Measurements from ENCODE around the gene HMCN1.

HMCN1 gene

DNA sequence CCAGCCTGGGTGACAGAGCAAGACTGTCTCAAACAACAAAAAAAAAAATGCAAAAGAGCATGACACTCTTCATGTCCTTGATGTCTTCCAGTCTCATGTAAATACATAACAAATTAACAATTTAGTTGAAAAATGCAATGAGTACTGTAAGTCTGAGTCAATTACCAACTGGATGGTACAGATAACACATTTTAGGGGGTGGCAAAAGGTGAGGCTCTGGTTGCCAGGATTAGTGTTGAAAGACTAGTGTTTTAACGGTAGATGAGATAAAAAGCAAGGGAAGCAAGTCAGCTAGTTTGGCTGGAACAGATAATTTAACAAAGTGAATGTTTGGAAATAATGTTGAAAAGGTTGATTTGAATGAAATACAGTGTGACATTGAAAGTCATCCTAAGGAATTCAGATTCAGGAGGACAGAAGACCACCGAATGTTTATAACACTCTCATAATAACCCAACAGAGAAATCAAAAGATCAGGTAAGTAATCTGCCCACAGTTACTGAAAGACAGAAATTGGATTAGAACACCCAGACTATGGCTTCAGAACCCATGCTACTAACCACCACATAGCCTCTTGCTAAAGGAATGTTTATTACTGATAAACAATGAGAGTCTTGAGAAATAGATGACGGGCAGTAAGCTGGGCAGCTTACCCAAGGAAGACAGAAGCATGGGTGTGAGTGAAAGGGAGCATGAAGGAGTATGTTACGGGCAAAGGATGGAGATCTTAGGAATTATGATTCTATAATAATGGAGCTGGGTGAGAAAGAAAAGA is 312.4 kb downstream of the HMCN1 start:
- DNase-seq: no peak

GRCh38 chr1:186050360-186050759 is 316.2 kb downstream of the HMCN1 start:
- peak; percentile 15 for DNase-seq

DNA sequence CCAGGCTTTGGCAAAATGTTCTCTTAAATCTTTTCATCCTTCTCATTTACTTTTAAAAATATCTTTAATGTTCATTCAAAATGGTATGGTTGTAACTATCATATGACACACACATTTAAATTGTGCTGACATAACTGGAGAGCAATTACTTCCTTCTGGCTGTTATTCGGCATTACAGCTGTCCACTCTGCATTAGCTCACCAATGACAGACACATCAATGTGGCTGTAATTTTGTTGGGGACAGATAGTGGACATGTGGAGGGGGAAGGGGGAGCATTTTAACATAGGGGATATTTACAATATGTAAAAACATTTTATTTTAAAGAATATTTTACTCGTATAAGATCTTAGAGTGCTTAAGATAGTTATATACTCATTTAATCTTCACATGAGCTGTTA is 319.8 kb downstream of the HMCN1 start:
- DNase-seq: no peak

DNA sequence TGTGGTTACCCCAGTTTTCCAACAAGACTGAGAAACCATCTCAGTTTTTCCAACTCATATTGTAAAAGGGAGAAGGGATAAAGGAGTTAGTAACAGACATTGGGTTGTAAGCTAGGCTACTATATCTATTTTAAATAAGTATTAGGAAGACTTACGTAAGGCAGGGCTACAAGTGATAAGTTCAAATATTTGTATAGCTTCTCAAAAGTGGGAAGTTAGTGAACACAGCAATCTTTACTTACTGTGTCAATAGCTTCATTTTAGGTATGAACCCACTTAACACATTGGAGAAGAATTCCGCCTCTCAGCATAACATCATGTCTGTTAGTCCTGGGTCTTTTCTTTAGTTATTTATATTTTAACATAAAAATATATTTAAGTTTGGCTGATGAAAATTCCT is 320.7 kb downstream of the HMCN1 start:
- no peak for DNase-seq

- no peak for DNase-seq
Measured at GRCh38 chr1:186055846-186056245, 321.7 kb downstream of the HMCN1 start.

- DNase-seq: no peak
Measured at GRCh38 chr1:186057086-186057485, 322.9 kb downstream of the HMCN1 start.

DNA sequence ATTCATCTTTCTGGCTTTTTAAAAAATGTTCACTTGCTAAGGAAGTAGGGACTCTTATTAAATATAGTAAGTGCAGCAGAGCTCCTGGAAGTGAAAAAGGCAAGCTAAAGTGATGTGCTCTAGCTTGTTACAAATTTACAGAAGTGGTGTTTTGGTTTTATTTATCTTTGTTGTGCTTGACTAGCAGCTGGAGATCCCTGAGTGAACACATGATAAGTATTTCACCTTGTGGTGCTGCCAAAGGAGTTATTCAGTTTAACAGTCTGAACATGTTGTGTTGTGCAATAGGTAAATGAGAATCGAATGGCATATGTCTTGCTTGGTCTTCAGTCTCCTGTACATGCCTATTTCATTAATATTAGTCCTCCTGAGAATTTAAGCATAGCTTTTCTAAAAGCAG is 325.1 kb downstream of the HMCN1 start:
- DNase-seq: no peak

DNA sequence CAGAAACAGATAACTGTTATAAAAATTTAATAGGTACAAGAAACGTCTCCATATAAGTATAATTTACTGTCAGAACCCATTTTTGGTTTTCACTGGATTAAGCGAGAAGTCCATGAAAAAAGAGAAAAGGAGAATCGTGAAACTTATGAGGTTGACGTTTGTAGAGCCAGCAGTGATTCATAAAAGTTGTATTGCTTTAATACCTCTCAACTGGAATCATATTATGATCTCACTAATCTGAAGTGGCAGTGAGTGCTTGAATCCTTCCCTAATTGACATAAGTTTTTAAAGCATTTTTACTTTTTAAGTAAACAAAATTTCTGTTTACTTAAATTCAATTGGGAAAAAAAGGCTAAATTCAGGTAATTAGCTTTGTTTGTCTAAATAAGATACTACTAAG is 325.6 kb downstream of the HMCN1 start:
- DNase-seq: no peak

- DNase-seq: no peak
Measured at GRCh38 chr1:186060226-186060625, 326.0 kb downstream of the HMCN1 start.

DNA sequence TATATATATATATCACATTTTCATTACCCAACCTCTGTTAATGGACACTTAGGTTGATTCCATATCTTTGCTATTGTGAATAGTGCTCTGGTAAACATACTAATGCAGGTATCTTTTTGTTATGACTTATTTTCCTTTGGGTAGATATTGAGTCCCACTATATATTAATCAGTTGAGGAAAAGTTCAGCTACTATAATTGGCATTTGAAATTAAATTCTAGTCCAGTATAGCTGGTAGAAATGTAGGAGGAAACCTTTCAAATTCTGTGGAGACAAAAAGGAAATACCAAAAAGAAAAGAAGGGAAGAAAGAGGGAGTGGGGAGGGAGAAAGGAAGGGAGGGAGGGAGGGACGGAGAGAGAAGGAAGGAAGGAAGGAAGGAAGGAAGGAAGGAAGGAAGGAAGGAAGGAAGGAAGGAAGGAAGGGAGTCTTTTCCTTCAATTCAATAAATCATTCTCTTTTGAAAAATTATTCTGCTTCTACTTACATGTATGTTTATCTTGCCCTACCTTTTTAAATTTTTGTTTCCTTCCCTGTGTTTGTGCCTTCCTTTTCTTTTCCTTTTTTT is 329.0 kb downstream of the HMCN1 start:
- DNase-seq: no peak

- no peak for DNase-seq
Measured at GRCh38 chr1:186066411-186066810, 332.2 kb downstream of the HMCN1 start.

GRCh38 chr1:186073697-186074096 is 339.5 kb downstream of the HMCN1 start:
- DNase-seq: no peak

DNA sequence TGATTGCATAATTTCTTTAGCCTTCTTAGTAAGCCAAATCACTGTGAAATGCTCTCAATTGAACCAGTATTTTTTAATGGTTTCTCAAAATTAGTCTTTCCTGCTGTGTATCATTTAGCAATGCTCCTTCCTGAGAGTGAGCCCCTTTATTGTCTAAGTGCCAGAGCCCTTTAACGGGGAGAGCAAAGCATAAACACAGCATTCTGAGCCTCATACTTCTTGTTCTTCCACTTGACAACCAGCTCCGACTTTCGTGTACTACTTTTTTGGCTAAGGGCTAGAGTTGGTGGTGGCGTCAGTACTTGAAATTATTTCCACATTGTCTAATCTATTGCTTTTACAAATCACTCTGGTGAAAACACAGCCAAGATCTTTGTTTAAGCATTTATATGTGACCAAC is 341.8 kb downstream of the HMCN1 start:
- DNase-seq: no peak

DNA sequence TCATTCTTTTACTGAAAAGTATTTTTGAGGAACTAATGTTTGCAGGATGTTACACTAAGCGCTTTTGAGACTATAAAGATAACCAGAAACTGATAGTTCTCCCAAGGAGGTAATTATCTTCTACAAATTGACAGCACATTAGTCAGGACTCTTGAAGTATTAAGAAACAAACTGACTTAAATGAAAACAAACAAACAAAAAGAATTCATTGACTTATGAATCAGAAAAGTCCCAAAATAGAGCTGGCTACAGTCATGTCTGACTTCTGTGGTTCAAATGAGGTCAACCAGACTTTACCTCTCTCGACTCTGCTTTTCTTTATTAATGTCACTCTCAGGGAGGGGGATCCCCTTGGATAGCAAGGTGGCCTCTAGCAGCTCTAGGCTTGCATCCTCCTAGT is 344.1 kb downstream of the HMCN1 start:
- DNase-seq: no peak

DNA sequence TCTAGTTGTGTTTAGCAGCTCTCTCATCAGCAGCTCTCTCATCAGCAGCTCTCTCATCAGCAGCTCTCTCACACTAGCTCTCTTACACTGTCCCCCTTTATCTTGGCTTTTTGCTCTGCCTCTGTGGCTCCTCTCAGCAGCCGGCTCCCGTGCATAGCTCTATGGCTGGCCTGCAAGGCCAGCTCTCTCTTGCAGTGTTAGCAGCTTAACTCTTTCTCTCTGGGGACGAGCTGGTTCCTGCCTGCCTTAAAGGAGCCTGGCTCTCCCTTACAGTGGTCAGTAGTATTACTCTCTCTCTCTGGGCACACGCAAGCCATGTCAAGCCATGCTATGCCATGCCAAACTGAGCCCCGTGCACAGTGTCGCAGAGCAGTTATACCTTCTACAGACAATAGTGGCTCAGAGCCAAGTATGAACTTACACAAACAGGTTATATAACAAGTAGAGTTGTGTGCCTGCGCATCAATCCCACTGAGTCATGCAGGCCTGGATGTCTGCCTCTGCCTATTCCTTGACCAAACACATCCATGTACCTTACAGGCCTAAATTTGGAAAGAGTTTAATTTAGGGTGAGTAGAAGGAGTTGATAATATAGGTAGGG is 345.0 kb downstream of the HMCN1 start:
- no peak for DNase-seq

- peak; percentile 7 for DNase-seq
Measured at GRCh38 chr1:186082235-186082937, 348.2 kb downstream of the HMCN1 start.

GRCh38 chr1:186086583-186086982 is 352.4 kb downstream of the HMCN1 start:
- DNase-seq: no peak

- DNase-seq: no peak
Measured at GRCh38 chr1:186089940-186090339, 355.7 kb downstream of the HMCN1 start.

- DNase-seq: no peak
Measured at GRCh38 chr1:186091222-186091720, 357.1 kb downstream of the HMCN1 start.

GRCh38 chr1:186093437-186093836 is 359.2 kb downstream of the HMCN1 start:
- DNase-seq: no peak

DNA sequence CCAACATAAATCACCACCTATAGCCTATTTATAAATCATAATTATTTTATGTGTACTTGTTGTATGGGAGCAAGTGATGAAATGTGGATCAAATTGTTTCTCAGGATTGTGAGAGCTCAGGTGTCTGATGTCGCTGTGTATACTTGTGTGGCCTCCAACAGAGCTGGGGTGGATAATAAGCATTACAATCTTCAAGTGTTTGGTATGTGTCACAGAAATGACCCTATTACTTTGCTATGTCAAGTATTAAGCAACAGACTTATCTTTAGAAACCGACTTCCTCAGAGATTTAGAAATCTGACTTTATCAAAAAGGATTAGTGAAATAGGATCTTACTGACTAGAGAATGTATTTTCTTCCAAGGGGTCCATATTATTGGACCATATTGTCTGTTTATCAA is 360.0 kb downstream of the HMCN1 start:
- DNase-seq: peak; percentile 28

- no peak for DNase-seq
Measured at GRCh38 chr1:186099336-186100104, 365.3 kb downstream of the HMCN1 start.

DNA sequence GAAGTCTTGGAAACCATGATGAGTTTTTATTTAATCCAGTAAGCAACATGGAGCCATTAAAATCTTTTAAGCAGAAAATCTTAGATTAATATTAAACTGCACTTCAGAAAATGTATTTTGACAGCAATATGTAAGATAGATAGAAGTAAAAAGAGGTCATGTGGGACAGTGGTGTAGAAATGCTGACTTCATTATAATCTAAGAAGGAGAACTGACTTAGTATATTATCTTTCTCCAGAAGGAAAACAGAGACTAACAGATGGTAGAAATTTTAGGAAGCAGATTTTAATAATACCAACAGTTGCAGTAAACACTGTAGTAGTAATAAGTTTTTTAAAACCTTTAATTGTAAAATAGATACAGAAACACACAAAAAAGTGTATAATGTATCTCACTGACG is 367.9 kb downstream of the HMCN1 start:
- DNase-seq: no peak

Measured in HCEC 1CT (cell line).